Thyroid gland (tissue), 4 donors: Measurements from ENCODE around the gene TBP.

Source experiments
- CTCF ChIP-seq, 6 experiments: fragments of 200-600 bp in 3 of 6; fragments of 450-650 bp in 3 of 6; sonication (generic) in 3 of 6; IDR thresholded peaks; one replicate each; pipeline ENCODE4 v1.5.1; 2016 to 2019; ENCODE audit warnings: antibody characterized with exemption in 6 of 6, mild to moderate bottlenecking in 2 of 6, inconsistent platforms in 1 of 6, moderate library complexity in 1 of 6
- POLR2A ChIP-seq, 2 donors: fragments of 450-650 bp; IDR thresholded peaks; one replicate each; pipeline ENCODE4 v1.6.1; 2017; ENCODE audit warnings: antibody characterized with exemption in 2 of 2, mild to moderate bottlenecking in 2 of 2, moderate library complexity in 1 of 2

DNA sequence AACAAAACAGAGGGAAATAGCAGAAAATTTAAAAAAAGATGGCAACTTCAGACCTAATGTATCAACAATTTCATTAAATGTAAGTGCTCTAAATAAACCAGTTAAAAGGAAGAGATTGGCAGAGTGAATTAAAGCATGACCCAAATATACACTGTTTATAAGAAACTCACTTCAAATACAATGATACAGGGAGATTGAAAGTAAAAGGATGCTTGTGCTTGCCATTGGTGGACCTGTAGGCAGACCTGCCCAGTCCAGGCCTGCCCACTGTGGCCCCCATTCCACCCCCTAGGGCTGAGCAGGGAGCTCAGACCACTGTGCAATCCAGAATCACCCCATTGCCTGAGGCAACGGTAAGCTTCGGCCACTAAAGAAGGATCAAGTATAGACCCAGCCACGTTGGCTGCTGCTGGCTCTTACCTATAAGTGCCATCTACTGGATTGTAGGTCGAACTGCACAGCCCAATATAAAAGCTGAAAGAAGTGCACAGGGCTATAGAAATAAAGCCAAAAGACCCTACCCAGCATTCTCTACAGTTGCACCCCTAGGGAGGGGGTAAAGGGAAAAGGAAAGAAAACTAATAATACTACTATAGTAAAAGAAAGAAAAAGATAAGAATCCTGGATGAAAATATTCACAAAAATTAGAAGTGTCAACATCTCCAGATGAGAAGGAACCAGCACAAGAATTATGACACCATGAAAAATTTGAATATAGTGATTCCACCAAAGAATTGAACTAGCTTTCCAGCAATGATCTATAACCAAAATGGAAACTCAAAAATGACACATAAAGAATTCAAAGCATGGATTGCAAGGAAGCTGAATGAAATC, 37.2 kb upstream of the TBP start:
- TF ChIP-seq CTCF (IDR thresholded peaks at IDR 0.05) (peak in 5 of 6 experiments; percentile 37 to 84 (median 77)), POLR2A (IDR thresholded peaks at IDR 0.05) (no peak)
